GM12878 (cell line): ENCODE data around the gene FOXK2.

Source experiments
- ATF2 ChIP-seq: IDR thresholded peaks from 2 replicates; pipeline ENCODE4 v1.6.1; 2012; ENCODE audit warnings: low read length, inconsistent platforms
- CTCF ChIP-seq, 3 experiments: IDR thresholded peaks in 2 of 3; conservative IDR thresholded peaks in 1 of 3; 2 replicates each; pipeline ENCODE4 v1.5.1; 2011; ENCODE audit warnings: low read depth in 3 of 3, low read length in 3 of 3, mild to moderate bottlenecking in 3 of 3, control low read depth in 2 of 3, moderate library complexity in 2 of 3, inconsistent platforms in 1 of 3, mixed read lengths in 1 of 3; ENCODE audit not compliant: control insufficient read depth in 2 of 3, insufficient read depth in 1 of 3; ENCODE audit errors: extremely low read depth in 1 of 3
- DPF2 ChIP-seq: fragments of 450-650 bp; IDR thresholded peaks from 2 replicates; pipeline ENCODE4 v1.6.1; 2017; ENCODE audit warnings: mild to moderate bottlenecking
- EP300 ChIP-seq, 2 experiments: fragments of 150-350 bp in 1 of 2; IDR thresholded peaks; 2 replicates each; pipeline ENCODE4 v1.6.1; 2011 to 2012; ENCODE audit warnings: low read depth in 2 of 2, low read length in 2 of 2, borderline replicate concordance in 1 of 2, improper control_type of control experiment in 1 of 2, inconsistent platforms in 1 of 2; ENCODE audit not compliant: control insufficient read depth in 1 of 2
- EZH2 ChIP-seq: IDR thresholded peaks from 2 replicates; pipeline ENCODE4 v1.6.1; 2012; ENCODE audit warnings: low read depth, mild to moderate bottlenecking, control low read depth, inconsistent platforms, low read length, borderline replicate concordance; ENCODE audit not compliant: control insufficient read depth
- FOXM1 ChIP-seq: IDR thresholded peaks from 2 replicates; pipeline ENCODE4 v1.6.1; 2012; ENCODE audit warnings: low read depth, mild to moderate bottlenecking, inconsistent platforms, low read length, moderate library complexity
- MXI1 ChIP-seq: fragments of 150-350 bp; IDR thresholded peaks from 2 replicates; pipeline ENCODE4 v1.6.1; 2011; ENCODE audit warnings: low read depth, mild to moderate bottlenecking, inconsistent platforms, low read length, improper control_type of control experiment
- NR2C1 ChIP-seq: fragments of 450-650 bp; IDR thresholded peaks from 2 replicates; pipeline ENCODE4 v1.6.1; 2017; ENCODE audit warnings: antibody characterized with exemption, mild to moderate bottlenecking, moderate library complexity
- PAX8 ChIP-seq: fragments of 450-650 bp; IDR thresholded peaks from 2 replicates; pipeline ENCODE4 v1.6.1; 2017; ENCODE audit warnings: mild to moderate bottlenecking, moderate library complexity
- TF ChIP-seq, protein P1 (sequence below): IDR thresholded peaks from 2 replicates; pipeline ENCODE4 v1.6.1; 2012; ENCODE audit warnings: mild to moderate bottlenecking, low read depth, low read length
- TF ChIP-seq, protein P2 (sequence below): IDR thresholded peaks from 2 replicates; pipeline ENCODE4 v1.6.1; 2012; ENCODE audit warnings: improper control_type of control experiment, low read depth, low read length; ENCODE audit not compliant: insufficient replicate concordance
- TF ChIP-seq, protein P3 (sequence below): IDR thresholded peaks from 2 replicates; pipeline ENCODE4 v1.6.1; 2012; ENCODE audit warnings: low read depth, low read length, improper control_type of control experiment

- TF ChIP-seq CTCF (IDR thresholded peaks at IDR 0.05 in 2 of 3, conservative IDR thresholded peaks at IDR 0.05 in 1 of 3; ENCODE audit: control insufficient read depth in 2 of 3, extremely low read depth in 1 of 3, insufficient read depth in 1 of 3, low read depth in 3 of 3, low read length in 3 of 3), result no peak
- no peak for TF ChIP-seq ATF2
- TF ChIP-seq MXI1, result no peak
- TF ChIP-seq, protein P1, sequence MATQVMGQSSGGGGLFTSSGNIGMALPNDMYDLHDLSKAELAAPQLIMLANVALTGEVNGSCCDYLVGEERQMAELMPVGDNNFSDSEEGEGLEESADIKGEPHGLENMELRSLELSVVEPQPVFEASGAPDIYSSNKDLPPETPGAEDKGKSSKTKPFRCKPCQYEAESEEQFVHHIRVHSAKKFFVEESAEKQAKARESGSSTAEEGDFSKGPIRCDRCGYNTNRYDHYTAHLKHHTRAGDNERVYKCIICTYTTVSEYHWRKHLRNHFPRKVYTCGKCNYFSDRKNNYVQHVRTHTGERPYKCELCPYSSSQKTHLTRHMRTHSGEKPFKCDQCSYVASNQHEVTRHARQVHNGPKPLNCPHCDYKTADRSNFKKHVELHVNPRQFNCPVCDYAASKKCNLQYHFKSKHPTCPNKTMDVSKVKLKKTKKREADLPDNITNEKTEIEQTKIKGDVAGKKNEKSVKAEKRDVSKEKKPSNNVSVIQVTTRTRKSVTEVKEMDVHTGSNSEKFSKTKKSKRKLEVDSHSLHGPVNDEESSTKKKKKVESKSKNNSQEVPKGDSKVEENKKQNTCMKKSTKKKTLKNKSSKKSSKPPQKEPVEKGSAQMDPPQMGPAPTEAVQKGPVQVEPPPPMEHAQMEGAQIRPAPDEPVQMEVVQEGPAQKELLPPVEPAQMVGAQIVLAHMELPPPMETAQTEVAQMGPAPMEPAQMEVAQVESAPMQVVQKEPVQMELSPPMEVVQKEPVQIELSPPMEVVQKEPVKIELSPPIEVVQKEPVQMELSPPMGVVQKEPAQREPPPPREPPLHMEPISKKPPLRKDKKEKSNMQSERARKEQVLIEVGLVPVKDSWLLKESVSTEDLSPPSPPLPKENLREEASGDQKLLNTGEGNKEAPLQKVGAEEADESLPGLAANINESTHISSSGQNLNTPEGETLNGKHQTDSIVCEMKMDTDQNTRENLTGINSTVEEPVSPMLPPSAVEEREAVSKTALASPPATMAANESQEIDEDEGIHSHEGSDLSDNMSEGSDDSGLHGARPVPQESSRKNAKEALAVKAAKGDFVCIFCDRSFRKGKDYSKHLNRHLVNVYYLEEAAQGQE, result no peak
- TF ChIP-seq PAX8, result no peak
- TF ChIP-seq, protein P2, sequence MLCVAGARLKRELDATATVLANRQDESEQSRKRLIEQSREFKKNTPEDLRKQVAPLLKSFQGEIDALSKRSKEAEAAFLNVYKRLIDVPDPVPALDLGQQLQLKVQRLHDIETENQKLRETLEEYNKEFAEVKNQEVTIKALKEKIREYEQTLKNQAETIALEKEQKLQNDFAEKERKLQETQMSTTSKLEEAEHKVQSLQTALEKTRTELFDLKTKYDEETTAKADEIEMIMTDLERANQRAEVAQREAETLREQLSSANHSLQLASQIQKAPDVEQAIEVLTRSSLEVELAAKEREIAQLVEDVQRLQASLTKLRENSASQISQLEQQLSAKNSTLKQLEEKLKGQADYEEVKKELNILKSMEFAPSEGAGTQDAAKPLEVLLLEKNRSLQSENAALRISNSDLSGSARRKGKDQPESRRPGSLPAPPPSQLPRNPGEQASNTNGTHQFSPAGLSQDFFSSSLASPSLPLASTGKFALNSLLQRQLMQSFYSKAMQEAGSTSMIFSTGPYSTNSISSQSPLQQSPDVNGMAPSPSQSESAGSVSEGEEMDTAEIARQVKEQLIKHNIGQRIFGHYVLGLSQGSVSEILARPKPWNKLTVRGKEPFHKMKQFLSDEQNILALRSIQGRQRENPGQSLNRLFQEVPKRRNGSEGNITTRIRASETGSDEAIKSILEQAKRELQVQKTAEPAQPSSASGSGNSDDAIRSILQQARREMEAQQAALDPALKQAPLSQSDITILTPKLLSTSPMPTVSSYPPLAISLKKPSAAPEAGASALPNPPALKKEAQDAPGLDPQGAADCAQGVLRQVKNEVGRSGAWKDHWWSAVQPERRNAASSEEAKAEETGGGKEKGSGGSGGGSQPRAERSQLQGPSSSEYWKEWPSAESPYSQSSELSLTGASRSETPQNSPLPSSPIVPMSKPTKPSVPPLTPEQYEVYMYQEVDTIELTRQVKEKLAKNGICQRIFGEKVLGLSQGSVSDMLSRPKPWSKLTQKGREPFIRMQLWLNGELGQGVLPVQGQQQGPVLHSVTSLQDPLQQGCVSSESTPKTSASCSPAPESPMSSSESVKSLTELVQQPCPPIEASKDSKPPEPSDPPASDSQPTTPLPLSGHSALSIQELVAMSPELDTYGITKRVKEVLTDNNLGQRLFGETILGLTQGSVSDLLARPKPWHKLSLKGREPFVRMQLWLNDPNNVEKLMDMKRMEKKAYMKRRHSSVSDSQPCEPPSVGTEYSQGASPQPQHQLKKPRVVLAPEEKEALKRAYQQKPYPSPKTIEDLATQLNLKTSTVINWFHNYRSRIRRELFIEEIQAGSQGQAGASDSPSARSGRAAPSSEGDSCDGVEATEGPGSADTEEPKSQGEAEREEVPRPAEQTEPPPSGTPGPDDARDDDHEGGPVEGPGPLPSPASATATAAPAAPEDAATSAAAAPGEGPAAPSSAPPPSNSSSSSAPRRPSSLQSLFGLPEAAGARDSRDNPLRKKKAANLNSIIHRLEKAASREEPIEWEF, result no peak
- TF ChIP-seq EP300 (IDR thresholded peaks at IDR 0.05; ENCODE audit: borderline replicate concordance in 1 of 2, control insufficient read depth in 1 of 2, low read depth in 2 of 2, low read length in 2 of 2), result no peak
- TF ChIP-seq FOXM1, result no peak
- TF ChIP-seq, protein P3, sequence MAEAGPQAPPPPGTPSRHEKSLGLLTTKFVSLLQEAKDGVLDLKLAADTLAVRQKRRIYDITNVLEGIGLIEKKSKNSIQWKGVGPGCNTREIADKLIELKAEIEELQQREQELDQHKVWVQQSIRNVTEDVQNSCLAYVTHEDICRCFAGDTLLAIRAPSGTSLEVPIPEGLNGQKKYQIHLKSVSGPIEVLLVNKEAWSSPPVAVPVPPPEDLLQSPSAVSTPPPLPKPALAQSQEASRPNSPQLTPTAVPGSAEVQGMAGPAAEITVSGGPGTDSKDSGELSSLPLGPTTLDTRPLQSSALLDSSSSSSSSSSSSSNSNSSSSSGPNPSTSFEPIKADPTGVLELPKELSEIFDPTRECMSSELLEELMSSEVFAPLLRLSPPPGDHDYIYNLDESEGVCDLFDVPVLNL, result no peak
- no peak for TF ChIP-seq EZH2
- TF ChIP-seq DPF2, result no peak
- TF ChIP-seq NR2C1, result no peak
Observed at GRCh38 chr17:82475458-82475857, 44.1 kb upstream of the FOXK2 start.
